Ovary (tissue), 9 donors: ENCODE data around the gene NFKBIE. TPM values are rescaled to one million over a fixed set of nuclear protein-coding genes. Genes with fewer than 3 reads are reported as not detected.

ENCODE experiments used
- DNase-seq, 5 donors: peaks; one replicate each; pipeline ENCODE4 v3.0.0-alpha.2; 2019 to 2020
- H3K27ac ChIP-seq, 2 donors: fragments of 200-600 bp; one replicate each; pipeline versions ENCODE4 v1.5.1 to v1.8.0; 2019 to 2022
- H3K27me3 ChIP-seq: fragments of 200-600 bp; one replicate; pipeline ENCODE4 v1.8.0; 2022
- H3K36me3 ChIP-seq: fragments of 200-600 bp; sonication (generic); one replicate; pipeline ENCODE4 v1.5.1; 2019
- H3K4me1 ChIP-seq: one replicate; pipeline ENCODE4 v1.8.1; 2013; ENCODE audit warnings: mild to moderate bottlenecking, moderate library complexity; ENCODE audit not compliant: insufficient read depth
- H3K4me3 ChIP-seq: fragments of 200-600 bp; sonication (generic); one replicate; pipeline ENCODE4 v1.5.1; 2017
- H3K9me3 ChIP-seq, 2 donors: fragments of 200-600 bp in 1 of 2; sonication (generic) in 1 of 2; one replicate each; pipeline versions ENCODE4 v1.5.1 to v1.8.1; 2013 to 2019; ENCODE audit warnings: mild to moderate bottlenecking in 1 of 2, moderate library complexity in 1 of 2
- CTCF ChIP-seq, 3 donors: fragments of 450-650 bp in 2 of 3; fragments of 200-600 bp in 1 of 3; IDR thresholded peaks; one replicate each; pipeline versions ENCODE4 v1.5.1 to v1.8.0; 2016 to 2022; ENCODE audit warnings: antibody characterized with exemption in 3 of 3, mild to moderate bottlenecking in 1 of 3
- EP300 ChIP-seq: sonication (generic); formaldehyde crosslinking; IDR thresholded peaks from one replicate; pipeline ENCODE4 v1.6.1; 2017; ENCODE audit warnings: antibody characterized with exemption
- POLR2A ChIP-seq: fragments of 450-650 bp; IDR thresholded peaks from one replicate; pipeline ENCODE4 v1.6.1; 2017; ENCODE audit warnings: antibody characterized with exemption, mild to moderate bottlenecking, moderate library complexity
- WGBS, 3 donors: extraction: QIAGEN DNeasy Blood & Tissue Kit in 1 of 3; methylation state at CpG; one replicate each; pipeline versions ENCODE4 v1.1.5 to v1.1.7; 2013 to 2017; 5-methylcytosine and 5-hydroxymethylcytosine counted together
- intact Hi-C, 4 donors: fragments of 100-400 bp; cut with DNase I; formaldehyde crosslinking; loops; one replicate each; pipeline versions ENCODE4 v1.11.0 to v1.15.1; 2022 to 2023
- polyA plus RNA-seq, 2 donors: library from polyadenylated mRNA; stranded (reverse); fragments of 200-250 nt in 1 of 2; fragments of 350-450 nt in 1 of 2; fragmentation: Illumina TruSeq in 1 of 2; extraction: RNeasy Lipid Tissue Mini Kit (QIAGEN cat#74804) in 1 of 2; gene quantifications; one replicate each; pipeline ENCODE4 v1.2.3, GENCODE V29; 2013 to 2014
- total RNA-seq, 7 donors: library from RNA; depleted of rRNA in 2 of 7; stranded (reverse); fragments of >200 nt in 2 of 7; fragmentation: NEBNext Ultra II Directional in 3 of 7; extraction: Animal tissue kit (Norgen Biotek cat#: 25700) in 3 of 7; gene quantifications; one replicate each; pipeline versions ENCODE4 v1.1.0 to v1.2.4, GENCODE V29; 2016 to 2023
- donor health status: DM: no; HTN: no; CAD: no; lungs with moderate emphysema.
- donor health status: DM: no; HTN: no; CAD: no.
- donor health status: Bipolar disorder and iron deficiency.
- donor health status: DM: yes; HTN: yes; CAD: no.
- donor health status: DM: no; HTN: no; CAD: no.
- donor health status: DM: yes; HTN: yes; CAD: no.

The NFKBIE gene
- total and polyA plus RNA-seq, 9 donors: 2.7 to 93.6 (median 4.9) TPM

- no peaks in the 10 kb centered on the region for H3K36me3 ChIP-seq
- H3K9me3 ChIP-seq: no peaks in the 10 kb centered on the region
- 86 to 97% (median 94%) methylated on average over 8 to 10 of the region's 10 CpGs for WGBS, 3 donors
- peaks cover 24% of the 10 kb centered on the region for H3K4me1 ChIP-seq
- no peaks in the 10 kb centered on the region for H3K27me3 ChIP-seq
- H3K27ac ChIP-seq: no peak overlapping the region
- intact Hi-C loops: loop anchor here in 1 of 4 donors (5.0 kb wide), 1 partner anchor 58 kb away; no protein-coding TSS in a partner anchor
- H3K4me3 ChIP-seq: no peak overlapping the region
- TF ChIP-seq CTCF (IDR thresholded peaks at IDR 0.05): no peak
- no peak for DNase-seq
These were observed 35.2 kb downstream of the NFKBIE start for GRCh38 chr6:44230034-44230675.

DNA sequence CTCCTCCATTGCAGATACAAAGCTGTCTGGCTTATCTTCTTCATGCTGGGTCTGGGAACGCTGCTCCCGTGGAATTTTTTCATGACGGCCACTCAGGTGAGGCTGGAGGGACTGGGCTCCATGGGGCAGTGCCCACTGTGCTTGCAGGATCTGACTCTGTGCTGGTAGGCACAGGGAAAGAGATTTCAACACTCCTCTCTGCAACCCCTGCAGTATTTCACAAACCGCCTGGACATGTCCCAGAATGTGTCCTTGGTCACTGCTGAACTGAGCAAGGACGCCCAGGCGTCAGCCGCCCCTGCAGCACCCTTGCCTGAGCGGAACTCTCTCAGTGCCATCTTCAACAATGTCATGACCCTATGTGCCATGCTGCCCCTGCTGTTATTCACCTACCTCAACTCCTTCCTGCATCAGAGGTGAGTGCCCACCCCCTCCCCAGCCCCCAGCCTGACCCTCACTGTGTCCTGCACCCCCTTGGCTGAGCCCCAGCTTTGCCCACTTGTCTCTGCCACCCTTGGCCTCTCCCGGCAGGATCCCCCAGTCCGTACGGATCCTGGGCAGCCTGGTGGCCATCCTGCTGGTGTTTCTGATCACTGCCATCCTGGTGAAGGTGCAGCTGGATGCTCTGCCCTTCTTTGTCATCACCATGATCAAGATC is 35.8 kb downstream of the NFKBIE start:
- 81 to 87% (median 82%) methylated on average over 11 of the region's 11 CpGs for WGBS, 3 donors
- TF ChIP-seq POLR2A (no peak), EP300 (no peak), CTCF (IDR thresholded peaks at IDR 0.05) (no peak)
- H3K4me3 ChIP-seq: no peak overlapping the region
- no peaks in the 10 kb centered on the region for H3K9me3 ChIP-seq
- peaks cover 19% of the 10 kb centered on the region for H3K4me1 ChIP-seq
- H3K27ac ChIP-seq: no peak overlapping the region
- no peaks in the 10 kb centered on the region for H3K36me3 ChIP-seq
- intact Hi-C loops: loop anchor here in 2 of 4 donors (5.0 kb wide), 2 partner anchors 52 to 57 kb away; no protein-coding TSS in a partner anchor
- H3K27me3 ChIP-seq: no peaks in the 10 kb centered on the region
- no peak for DNase-seq

DNA sequence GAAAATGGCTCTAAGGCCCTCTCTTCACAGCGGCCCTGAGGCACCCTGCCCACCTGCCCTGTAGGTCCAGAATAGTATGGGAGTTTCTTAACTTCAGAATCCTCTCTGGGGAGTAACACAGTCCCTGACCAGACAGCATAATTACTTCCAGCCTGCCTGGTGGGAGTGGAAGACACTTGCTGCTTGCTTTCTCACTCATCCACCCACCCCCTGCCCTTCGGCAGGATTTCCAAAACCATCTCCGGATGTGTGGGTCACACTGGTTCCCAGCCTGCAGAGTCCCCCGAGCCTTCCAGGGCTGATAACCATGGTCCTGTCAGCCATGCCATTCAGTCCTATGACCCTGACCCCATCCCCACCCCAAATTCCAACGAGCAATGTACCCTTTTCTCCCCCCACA is 36.5 kb downstream of the NFKBIE start:
- Histone ChIP-seq H3K36me3 (no peaks in the 10 kb centered on the region), H3K9me3 (no peaks in the 10 kb centered on the region), H3K27ac (no peak overlapping the region), H3K4me3 (no peak overlapping the region), H3K4me1 (peaks cover 22% of the 10 kb centered on the region), H3K27me3 (no peaks in the 10 kb centered on the region)
- no peak for DNase-seq
- TF ChIP-seq POLR2A (no peak), CTCF (IDR thresholded peaks at IDR 0.05) (no peak), EP300 (no peak)
- intact Hi-C loops: loop anchor here in 1 of 4 donors (5.0 kb wide), 1 partner anchor 52 kb away; no protein-coding TSS in a partner anchor
- WGBS, 3 donors: 67 to 69% (median 68%) methylated on average over 5 of the region's 5 CpGs

DNA sequence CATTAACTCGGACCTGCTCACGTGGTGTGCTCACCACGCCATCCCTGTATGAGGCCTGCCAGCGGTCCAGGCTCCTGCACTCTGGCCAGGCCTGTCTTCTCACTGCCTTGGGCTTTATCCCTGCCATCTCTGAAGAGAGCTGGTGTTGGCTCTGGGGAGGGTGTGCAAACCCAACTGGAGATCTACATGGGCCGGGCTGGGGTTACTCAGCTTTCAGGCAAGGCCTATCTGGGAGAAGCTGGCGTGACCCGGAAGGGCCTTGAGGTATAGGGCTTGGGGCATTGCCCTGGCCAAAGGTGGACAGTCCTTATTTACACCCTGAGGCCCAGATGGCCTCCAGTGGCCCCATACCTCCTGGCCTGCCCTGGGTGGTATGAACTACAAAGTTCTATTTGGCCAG is 36.9 kb downstream of the NFKBIE start:
- WGBS, 3 donors: 88 to 98% (median 93%) methylated on average over 7 of the region's 7 CpGs
- no peaks in the 10 kb centered on the region for H3K36me3 ChIP-seq
- peaks cover 22% of the 10 kb centered on the region for H3K4me1 ChIP-seq
- H3K9me3 ChIP-seq: no peaks in the 10 kb centered on the region
- H3K27ac ChIP-seq: no peak overlapping the region
- no peak for DNase-seq
- intact Hi-C loops: loop anchor here in 1 of 4 donors (5.0 kb wide), 1 partner anchor 51 kb away; no protein-coding TSS in a partner anchor
- no peak for TF ChIP-seq CTCF (IDR thresholded peaks at IDR 0.05)
- TF ChIP-seq EP300: no peak
- TF ChIP-seq POLR2A: no peak
- H3K4me3 ChIP-seq: no peak overlapping the region
- no peaks in the 10 kb centered on the region for H3K27me3 ChIP-seq
